H9 (cell line): ENCODE results near the gene GRAMD1C. TPM values are rescaled to one million over a fixed set of nuclear protein-coding genes. Genes with fewer than 3 reads are reported as not detected.

Source experiments
- DNase-seq: peaks from one replicate; pipeline ENCODE4 v3.0.0-alpha.2; 2017
- H2AFZ ChIP-seq: one replicate; pipeline ENCODE4 v1.6.1; 2013; ENCODE audit warnings: mild to moderate bottlenecking, low read length, control low read depth, moderate library complexity
- H2AK5ac ChIP-seq: 2 replicates; pipeline ENCODE4 v1.6.1; 2013; ENCODE audit warnings: low read length, control low read depth, mixed read lengths; ENCODE audit not compliant: insufficient read length
- H2BK120ac ChIP-seq: one replicate; pipeline ENCODE4 v1.6.1; 2013; ENCODE audit warnings: low read depth, mild to moderate bottlenecking, low read length, control low read depth, inconsistent platforms; ENCODE audit not compliant: poor library complexity, severe bottlenecking
- H2BK12ac ChIP-seq: 2 replicates; pipeline ENCODE4 v1.6.1; 2013; ENCODE audit warnings: low read length, control low read depth, mixed read lengths, low read depth; ENCODE audit not compliant: insufficient read length
- H2BK15ac ChIP-seq: 2 replicates; pipeline ENCODE4 v1.6.1; 2013; ENCODE audit warnings: low read depth, low read length, control low read depth
- H2BK20ac ChIP-seq: one replicate; pipeline ENCODE4 v1.6.1; 2013; ENCODE audit warnings: low read depth, mild to moderate bottlenecking, low read length, control low read depth, inconsistent platforms; ENCODE audit not compliant: poor library complexity, severe bottlenecking
- H2BK5ac ChIP-seq: 2 replicates; pipeline ENCODE4 v1.6.1; 2013; ENCODE audit warnings: low read length, control low read depth, mixed read lengths; ENCODE audit not compliant: insufficient read length
- H3K14ac ChIP-seq: 2 replicates; pipeline ENCODE4 v1.6.1; 2013; ENCODE audit warnings: low read length, control low read depth; ENCODE audit not compliant: insufficient read depth
- H3K18ac ChIP-seq: 2 replicates; pipeline ENCODE4 v1.6.1; 2013; ENCODE audit warnings: low read depth, mild to moderate bottlenecking, mixed read lengths, low read length, control low read depth; ENCODE audit not compliant: insufficient read length
- H3K23ac ChIP-seq: 2 replicates; pipeline ENCODE4 v1.6.1; 2013; ENCODE audit warnings: low read length, control low read depth, mixed read lengths, low read depth; ENCODE audit not compliant: insufficient read length
- H3K23me2 ChIP-seq: 2 replicates; pipeline ENCODE4 v1.6.1; 2013; ENCODE audit warnings: low read depth, mild to moderate bottlenecking, mixed read lengths, low read length, control low read depth; ENCODE audit not compliant: insufficient read length, poor library complexity, severe bottlenecking
- H3K27ac ChIP-seq: 2 replicates; pipeline ENCODE4 v1.5.1; 2013; ENCODE audit warnings: low read length, control low read depth, mixed read lengths, low read depth; ENCODE audit not compliant: insufficient read length
- H3K27me3 ChIP-seq: 2 replicates; pipeline ENCODE4 v1.6.1; 2013; ENCODE audit warnings: low read length, control low read depth, inconsistent platforms; ENCODE audit not compliant: insufficient read depth
- H3K4ac ChIP-seq: 2 replicates; pipeline ENCODE4 v1.6.1; 2013; ENCODE audit warnings: low read depth, mild to moderate bottlenecking, control low read depth, inconsistent platforms, low read length, moderate library complexity
- H3K4me1 ChIP-seq: 2 replicates; pipeline ENCODE4 v1.6.1; 2013; ENCODE audit warnings: low read length, control low read depth, inconsistent platforms; ENCODE audit not compliant: insufficient read depth
- H3K4me2 ChIP-seq: 2 replicates; pipeline ENCODE4 v1.6.1; 2013; ENCODE audit warnings: low read length, control low read depth, mixed read lengths; ENCODE audit not compliant: insufficient read length, insufficient read depth
- H3K56ac ChIP-seq: 2 replicates; pipeline ENCODE4 v1.6.1; 2013; ENCODE audit warnings: low read depth, mild to moderate bottlenecking, mixed read lengths, low read length, control low read depth; ENCODE audit not compliant: insufficient read length
- H3K79me1 ChIP-seq: 2 replicates; pipeline ENCODE4 v1.6.1; 2013; ENCODE audit warnings: low read depth, mild to moderate bottlenecking, moderate library complexity, low read length, control low read depth, inconsistent platforms; ENCODE audit not compliant: insufficient read depth, poor library complexity, severe bottlenecking
- H3K79me2 ChIP-seq: 2 replicates; pipeline ENCODE4 v1.6.1; 2013; ENCODE audit warnings: low read length, control low read depth, inconsistent platforms; ENCODE audit not compliant: insufficient read depth
- H3K9ac ChIP-seq: 2 replicates; pipeline ENCODE4 v1.6.1; 2013; ENCODE audit warnings: low read length, control low read depth, mixed read lengths; ENCODE audit not compliant: insufficient read length; ENCODE audit errors: extremely low read depth
- H3K9me3 ChIP-seq: one replicate; pipeline ENCODE4 v1.6.1; 2013; ENCODE audit warnings: low read depth, low read length, inconsistent platforms; ENCODE audit not compliant: control insufficient read depth
- H3T11ph ChIP-seq: one replicate; pipeline ENCODE4 v1.6.1; 2013; ENCODE audit warnings: mild to moderate bottlenecking, low read length, control low read depth, inconsistent platforms
- H4K20me1 ChIP-seq: one replicate; pipeline ENCODE4 v1.6.1; 2013; ENCODE audit not compliant: control insufficient read depth, insufficient read length, insufficient read depth
- H4K5ac ChIP-seq: 2 replicates; pipeline ENCODE4 v1.6.1; 2013; ENCODE audit warnings: low read depth, mild to moderate bottlenecking, mixed read lengths, low read length, control low read depth; ENCODE audit not compliant: insufficient read length
- H4K8ac ChIP-seq: replicated peaks from 2 replicates; pipeline ENCODE4 v1.6.1; 2013; ENCODE audit warnings: low read length, control low read depth, mixed read lengths, low read depth; ENCODE audit not compliant: insufficient read length
- H4K91ac ChIP-seq: 2 replicates; pipeline ENCODE4 v1.6.1; 2013; ENCODE audit warnings: low read depth, mild to moderate bottlenecking, moderate library complexity, mixed read lengths, low read length, control low read depth; ENCODE audit not compliant: insufficient read length
- H3K27ac Mint-ChIP-seq, 3 experiments: 2 replicates in 2 of 3; 3 replicates in 1 of 3; pipeline ENCODE4 v1.8.0; 2020 to 2021; ENCODE audit warnings: mixed read lengths in 3 of 3, mild to moderate bottlenecking in 1 of 3, moderate library complexity in 1 of 3
- H3K27me3 Mint-ChIP-seq: 2 replicates; pipeline ENCODE4 v1.8.0; 2021; ENCODE audit warnings: low read depth, mild to moderate bottlenecking, moderate library complexity, mixed read lengths
- H3K36me3 Mint-ChIP-seq, 3 experiments: 2 replicates in 2 of 3; 3 replicates in 1 of 3; pipeline ENCODE4 v1.8.0; 2020 to 2021; ENCODE audit warnings: low read depth in 3 of 3, mixed read lengths in 3 of 3; ENCODE audit not compliant: insufficient read depth in 1 of 3
- H3K4me1 Mint-ChIP-seq, 2 experiments: 2 replicates each; pipeline ENCODE4 v1.8.0; 2020; ENCODE audit warnings: mixed read lengths in 2 of 2
- H3K4me3 Mint-ChIP-seq, 2 experiments: 2 replicates in 1 of 2; 3 replicates in 1 of 2; pipeline ENCODE4 v1.8.0; 2020 to 2021; ENCODE audit warnings: mild to moderate bottlenecking in 2 of 2, mixed read lengths in 2 of 2, moderate library complexity in 1 of 2
- H3K9me3 Mint-ChIP-seq, 2 experiments: 2 replicates in 1 of 2; 3 replicates in 1 of 2; pipeline ENCODE4 v1.8.0; 2020; ENCODE audit warnings: mild to moderate bottlenecking in 2 of 2, mixed read lengths in 2 of 2, moderate library complexity in 1 of 2
- WGBS: extraction: QIAGEN DNeasy Blood & Tissue Kit; methylation state at CpG from one replicate; pipeline ENCODE4 v1.1.7; 2013; ENCODE audit warnings: missing lambda C conversion rate, low lambda C conversion rate, mixed read lengths; ENCODE audit not compliant: insufficient read length; ENCODE audit errors: extremely low coverage; 5-methylcytosine and 5-hydroxymethylcytosine counted together
- long read RNA-seq: library from polyadenylated mRNA; unstranded; transcript quantifications from one replicate; pipeline ENCODE4 v2.0.0, GENCODE V29; 2020
- total RNA-seq: library from RNA; stranded (reverse); gene quantifications from 2 replicates; pipeline ENCODE4 v1.2.1, GENCODE V29; 2021
- TF ChIP-seq, protein P1 (sequence below): fragments of 200-600 bp; sonication (generic); conservative IDR thresholded peaks from 3 replicates; pipeline ENCODE4 v1.8.0; 2021; ENCODE audit warnings: antibody characterized with exemption, mild to moderate bottlenecking

Gene GRAMD1C
- total RNA-seq: 1.8 TPM in 2 replicates
- long read RNA-seq, full-length matches to known transcripts: 9 of 14 reads
- long read RNA-seq, partial matches to known transcripts: 2 of 14 reads
- long read RNA-seq, other reads (novel, unspliced or antisense): 3 of 14 reads

DNA sequence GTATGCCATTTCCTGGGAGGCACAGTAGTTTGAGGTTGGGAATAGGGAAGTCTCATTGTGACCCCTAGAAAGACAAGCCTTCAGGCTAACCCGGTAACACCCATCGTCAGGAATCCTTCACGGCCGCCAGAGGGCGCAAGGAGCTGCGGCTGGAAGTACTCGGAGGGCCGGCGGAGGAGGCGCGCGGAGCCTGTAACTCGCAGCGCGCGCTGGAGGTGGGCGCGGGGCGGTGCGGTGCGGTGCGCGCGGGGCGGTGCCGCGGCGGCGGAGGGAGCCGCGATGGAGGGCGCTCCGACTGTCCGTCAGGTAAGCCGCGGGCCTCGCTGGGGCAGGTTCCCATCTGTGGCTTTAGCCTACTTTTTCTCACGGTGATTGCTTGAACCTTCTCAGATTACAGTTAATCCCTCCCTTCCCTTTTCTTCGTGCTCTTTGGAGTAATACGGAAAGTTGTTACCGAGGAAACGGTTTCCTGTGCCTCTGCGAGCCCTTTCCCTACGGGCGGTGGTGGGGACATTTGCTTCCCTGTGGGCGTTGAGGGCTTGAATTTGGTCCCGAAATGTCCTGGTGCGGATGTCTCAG lies at the start of gene GRAMD1C:
TSS of gene GRAMD1C (plus strand) at position 158 of the 579 bp plus-strand sequence. CDS start at position 280, 122 bp downstream.
- H3K4me1 ChIP-seq: no peaks in the 10 kb centered on the region
- no peaks in the 10 kb centered on the region for H3K9me3 ChIP-seq
- H4K20me1 ChIP-seq: no peaks in the 10 kb centered on the region
- H3K18ac ChIP-seq: no peak within 1 kb of the TSS
- H2BK120ac ChIP-seq: no peak within 1 kb of the TSS
- H3K79me1 ChIP-seq: no peaks in the 10 kb centered on the region
- H3K27ac ChIP-seq: no peak within 1 kb of the TSS
- H3K14ac ChIP-seq: no peak within 1 kb of the TSS
- H3K4ac ChIP-seq: no peak within 1 kb of the TSS
- H2AK5ac ChIP-seq: no peak within 1 kb of the TSS
- Mint-ChIP-seq H3K36me3 (no peaks in the 10 kb centered on the region), H3K27ac (peak within 1 kb of the TSS; percentile 29 to 92 (median 81); a peak in 5 of 7 replicates), H3K4me1 (peaks cover 21% of the 10 kb centered on the region in 2 experiments), H3K27me3 (peaks cover 9% of the 10 kb centered on the region), H3K4me3 (peak within 1 kb of the TSS; percentile 75 to 88), H3K9me3 (no peaks in the 10 kb centered on the region)
- no peak within 1 kb of the TSS for H2BK20ac ChIP-seq
- peak within 1 kb of the TSS; percentile 2 for H2AFZ ChIP-seq
- H3K23me2 ChIP-seq: peaks cover 4% of the 10 kb centered on the region
- H3K4me2 ChIP-seq: peak within 1 kb of the TSS; percentile 65
- no peak within 1 kb of the TSS for H2BK15ac ChIP-seq
- no peak within 1 kb of the TSS for H3K9ac ChIP-seq
- H2BK5ac ChIP-seq: no peak within 1 kb of the TSS
- no peak within 1 kb of the TSS for H4K5ac ChIP-seq
- no peaks in the 10 kb centered on the region for H3K79me2 ChIP-seq
- peak; percentile 94 for DNase-seq
- no peak within 1 kb of the TSS for H3T11ph ChIP-seq
- TF ChIP-seq, protein P1, sequence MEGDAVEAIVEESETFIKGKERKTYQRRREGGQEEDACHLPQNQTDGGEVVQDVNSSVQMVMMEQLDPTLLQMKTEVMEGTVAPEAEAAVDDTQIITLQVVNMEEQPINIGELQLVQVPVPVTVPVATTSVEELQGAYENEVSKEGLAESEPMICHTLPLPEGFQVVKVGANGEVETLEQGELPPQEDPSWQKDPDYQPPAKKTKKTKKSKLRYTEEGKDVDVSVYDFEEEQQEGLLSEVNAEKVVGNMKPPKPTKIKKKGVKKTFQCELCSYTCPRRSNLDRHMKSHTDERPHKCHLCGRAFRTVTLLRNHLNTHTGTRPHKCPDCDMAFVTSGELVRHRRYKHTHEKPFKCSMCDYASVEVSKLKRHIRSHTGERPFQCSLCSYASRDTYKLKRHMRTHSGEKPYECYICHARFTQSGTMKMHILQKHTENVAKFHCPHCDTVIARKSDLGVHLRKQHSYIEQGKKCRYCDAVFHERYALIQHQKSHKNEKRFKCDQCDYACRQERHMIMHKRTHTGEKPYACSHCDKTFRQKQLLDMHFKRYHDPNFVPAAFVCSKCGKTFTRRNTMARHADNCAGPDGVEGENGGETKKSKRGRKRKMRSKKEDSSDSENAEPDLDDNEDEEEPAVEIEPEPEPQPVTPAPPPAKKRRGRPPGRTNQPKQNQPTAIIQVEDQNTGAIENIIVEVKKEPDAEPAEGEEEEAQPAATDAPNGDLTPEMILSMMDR: peak; percentile 90
- no peak within 1 kb of the TSS for H4K8ac ChIP-seq
- H3K23ac ChIP-seq: no peak within 1 kb of the TSS
- H3K56ac ChIP-seq: no peak within 1 kb of the TSS
- H4K91ac ChIP-seq: no peak within 1 kb of the TSS
- WGBS: no CpG with 5 or more reads among the region's 48 CpGs
- H3K27me3 ChIP-seq: no peaks in the 10 kb centered on the region
- H2BK12ac ChIP-seq: no peak within 1 kb of the TSS
